C4-2B (cell line): ENCODE measurements around the gene GOLPH3.

Experiments
- CTCF ChIP-seq: fragments of 450-650 bp; conservative IDR thresholded peaks from 2 replicates; pipeline ENCODE4 v1.5.1; 2017; ENCODE audit warnings: mild to moderate bottlenecking
- ZFX ChIP-seq: fragments of 450-650 bp; IDR thresholded peaks from 2 replicates; pipeline ENCODE4 v1.6.1; 2017

- TF ChIP-seq CTCF (no peak), ZFX (no peak)
Measured at GRCh38 chr5:32109236-32109635, 64.9 kb downstream of the GOLPH3 start.
